OCI-LY7 (cell line): ENCODE results near the gene GORASP2.

Experiments
- EZH2phosphoT487 ChIP-seq: fragments of 200-600 bp; sonication (generic); IDR thresholded peaks from 2 replicates; pipeline ENCODE4 v1.6.1; 2018; ENCODE audit warnings: low read depth, borderline replicate concordance, mild to moderate bottlenecking, mixed run types, antibody characterized with exemption, low read length, moderate library complexity, mixed read lengths
- TF ChIP-seq, protein P1 (sequence below): fragments of 200-600 bp; sonication (generic); conservative IDR thresholded peaks from 2 replicates; pipeline ENCODE4 v1.5.1; 2014; ENCODE audit warnings: mild to moderate bottlenecking, antibody characterized with exemption, low read length, moderate library complexity, mixed read lengths

- TF ChIP-seq, protein P1, sequence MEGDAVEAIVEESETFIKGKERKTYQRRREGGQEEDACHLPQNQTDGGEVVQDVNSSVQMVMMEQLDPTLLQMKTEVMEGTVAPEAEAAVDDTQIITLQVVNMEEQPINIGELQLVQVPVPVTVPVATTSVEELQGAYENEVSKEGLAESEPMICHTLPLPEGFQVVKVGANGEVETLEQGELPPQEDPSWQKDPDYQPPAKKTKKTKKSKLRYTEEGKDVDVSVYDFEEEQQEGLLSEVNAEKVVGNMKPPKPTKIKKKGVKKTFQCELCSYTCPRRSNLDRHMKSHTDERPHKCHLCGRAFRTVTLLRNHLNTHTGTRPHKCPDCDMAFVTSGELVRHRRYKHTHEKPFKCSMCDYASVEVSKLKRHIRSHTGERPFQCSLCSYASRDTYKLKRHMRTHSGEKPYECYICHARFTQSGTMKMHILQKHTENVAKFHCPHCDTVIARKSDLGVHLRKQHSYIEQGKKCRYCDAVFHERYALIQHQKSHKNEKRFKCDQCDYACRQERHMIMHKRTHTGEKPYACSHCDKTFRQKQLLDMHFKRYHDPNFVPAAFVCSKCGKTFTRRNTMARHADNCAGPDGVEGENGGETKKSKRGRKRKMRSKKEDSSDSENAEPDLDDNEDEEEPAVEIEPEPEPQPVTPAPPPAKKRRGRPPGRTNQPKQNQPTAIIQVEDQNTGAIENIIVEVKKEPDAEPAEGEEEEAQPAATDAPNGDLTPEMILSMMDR, result no peak
- no peak for TF ChIP-seq EZH2phosphoT487
These were observed 21.2 kb downstream of the GORASP2 start for GRCh38 chr2:170950221-170950761.
